Activated CD4-positive, alpha-beta T cell treated with anti-CD3 and anti-CD28 coated beads, Interleukin-2, Interleukin-6, amounts not matched to agents 100 ng/mL and 50 ng/mL, durations not matched to agents 16 hours and 8 hours (primary cell): Measurements from ENCODE around the gene ACSL3.
A peak's percentile ranks its signal among the peaks of the same experiment; 100 is the strongest.

Experiments
- DNase-seq: peaks from one replicate; pipeline ENCODE4 v3.0.0-alpha.2; 2020

ACSL3 gene

GRCh38 chr2:222884114-222884771 is 23.4 kb downstream of the ACSL3 start:
- no peak for DNase-seq

GRCh38 chr2:222884805-222885424 is 24.1 kb downstream of the ACSL3 start:
- no peak for DNase-seq

GRCh38 chr2:222887124-222887523 is 26.3 kb downstream of the ACSL3 start:
- DNase-seq: no peak

GRCh38 chr2:222888716-222889115 is 27.9 kb downstream of the ACSL3 start:
- DNase-seq: no peak

- DNase-seq: no peak
Measured at GRCh38 chr2:222891890-222892289, 31.1 kb downstream of the ACSL3 start.

GRCh38 chr2:222892321-222892720 is 31.5 kb downstream of the ACSL3 start:
- no peak for DNase-seq

GRCh38 chr2:222892761-222893160 is 31.9 kb downstream of the ACSL3 start:
- DNase-seq: no peak

- DNase-seq: no peak
Measured at GRCh38 chr2:222893716-222894115, 32.9 kb downstream of the ACSL3 start.

GRCh38 chr2:222895144-222895543 is 34.3 kb downstream of the ACSL3 start:
- DNase-seq: no peak

GRCh38 chr2:222897898-222898297 is 37.1 kb downstream of the ACSL3 start:
- DNase-seq: no peak

- DNase-seq: no peak
Measured at GRCh38 chr2:222899413-222900181, 38.8 kb downstream of the ACSL3 start.

- no peak for DNase-seq
Measured at GRCh38 chr2:222900354-222900753, 39.5 kb downstream of the ACSL3 start.

GRCh38 chr2:222902660-222903059 is 41.8 kb downstream of the ACSL3 start:
- DNase-seq: no peak

GRCh38 chr2:222903234-222904220 is 42.7 kb downstream of the ACSL3 start:
- DNase-seq: peak; percentile 46

- DNase-seq: no peak
Measured at GRCh38 chr2:222904557-222905258, 43.9 kb downstream of the ACSL3 start.

GRCh38 chr2:222907048-222907447 is 46.2 kb downstream of the ACSL3 start:
- DNase-seq: no peak

- no peak for DNase-seq
Measured at GRCh38 chr2:222907790-222908441, 47.1 kb downstream of the ACSL3 start.

GRCh38 chr2:222909286-222909685 is 48.5 kb downstream of the ACSL3 start:
- no peak for DNase-seq

- DNase-seq: peak; percentile 12
Measured at GRCh38 chr2:222912117-222912516, 51.3 kb downstream of the ACSL3 start.

- no peak for DNase-seq
Measured at GRCh38 chr2:222912776-222913175, 51.9 kb downstream of the ACSL3 start.

- no peak for DNase-seq
Measured at GRCh38 chr2:222915092-222915957, 54.5 kb downstream of the ACSL3 start.
